CD4-positive, alpha-beta T cell treated with Interleukin-4 for 1 hour (primary cell): ENCODE data around the gene ESR1.

Experiments used
- DNase-seq, 2 donors: peaks; one replicate each; pipeline ENCODE4 v3.0.0-alpha.2; 2020 to 2022

The ESR1 gene

DNA sequence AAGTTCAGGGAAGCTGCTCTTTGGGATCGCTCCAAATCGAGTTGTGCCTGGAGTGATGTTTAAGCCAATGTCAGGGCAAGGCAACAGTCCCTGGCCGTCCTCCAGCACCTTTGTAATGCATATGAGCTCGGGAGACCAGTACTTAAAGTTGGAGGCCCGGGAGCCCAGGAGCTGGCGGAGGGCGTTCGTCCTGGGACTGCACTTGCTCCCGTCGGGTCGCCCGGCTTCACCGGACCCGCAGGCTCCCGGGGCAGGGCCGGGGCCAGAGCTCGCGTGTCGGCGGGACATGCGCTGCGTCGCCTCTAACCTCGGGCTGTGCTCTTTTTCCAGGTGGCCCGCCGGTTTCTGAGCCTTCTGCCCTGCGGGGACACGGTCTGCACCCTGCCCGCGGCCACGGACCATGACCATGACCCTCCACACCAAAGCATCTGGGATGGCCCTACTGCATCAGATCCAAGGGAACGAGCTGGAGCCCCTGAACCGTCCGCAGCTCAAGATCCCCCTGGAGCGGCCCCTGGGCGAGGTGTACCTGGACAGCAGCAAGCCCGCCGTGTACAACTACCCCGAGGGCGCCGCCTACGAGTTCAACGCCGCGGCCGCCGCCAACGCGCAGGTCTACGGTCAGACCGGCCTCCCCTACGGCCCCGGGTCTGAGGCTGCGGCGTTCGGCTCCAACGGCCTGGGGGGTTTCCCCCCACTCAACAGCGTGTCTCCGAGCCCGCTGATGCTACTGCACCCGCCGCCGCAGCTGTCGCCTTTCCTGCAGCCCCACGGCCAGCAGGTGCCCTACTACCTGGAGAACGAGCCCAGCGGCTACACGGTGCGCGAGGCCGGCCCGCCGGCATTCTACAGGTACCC lies at the start of gene ESR1:
Gene ESR1 (plus strand): TSS at position 170 of the 858 bp plus-strand sequence. CDS start 231 bp downstream, at position 401.
- DNase-seq = no peak

DNA sequence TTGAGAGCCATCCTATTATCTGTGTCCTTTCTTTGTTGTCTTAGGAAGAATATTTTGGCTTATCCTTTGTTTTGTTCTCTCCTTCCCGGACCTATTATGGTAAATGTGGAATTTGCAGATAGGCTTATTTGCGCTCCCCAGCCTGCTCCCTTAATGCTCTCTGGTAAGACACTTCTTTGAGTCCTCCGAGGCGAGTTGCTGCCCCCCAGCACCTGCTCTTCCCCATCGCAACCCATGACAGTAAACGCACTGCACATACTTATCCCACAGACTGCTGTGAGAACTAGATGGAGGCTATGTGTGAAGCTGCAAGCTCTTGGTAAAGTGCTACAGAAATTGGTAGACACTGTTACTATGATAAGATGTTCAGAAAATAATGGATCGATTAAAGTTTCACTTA lies 47.0 kb upstream of the ESR1 start:
- no peak for DNase-seq

DNA sequence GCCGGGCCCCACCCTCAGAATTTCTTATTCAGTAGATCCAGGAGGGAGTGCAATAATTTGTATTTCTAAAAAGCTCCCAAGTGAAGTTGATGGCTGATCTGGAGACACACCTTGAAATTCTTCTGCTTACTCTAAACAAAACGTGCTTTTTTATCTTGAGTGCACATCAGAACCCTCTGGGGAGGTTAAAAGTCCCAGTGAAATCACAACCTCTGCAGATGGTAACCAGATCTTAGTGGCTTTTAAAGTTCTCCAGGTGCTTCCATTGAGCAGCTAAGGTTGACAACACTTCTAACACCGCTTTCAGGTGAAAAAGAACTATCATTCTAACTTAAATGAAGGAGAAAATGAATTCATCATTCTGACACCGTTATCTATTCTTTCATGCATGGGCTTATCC lies 45.6 kb upstream of the ESR1 start:
- no peak for DNase-seq

- no peak for DNase-seq
Measured at GRCh38 chr6:151762817-151763216, 44.7 kb upstream of the ESR1 start.

DNA sequence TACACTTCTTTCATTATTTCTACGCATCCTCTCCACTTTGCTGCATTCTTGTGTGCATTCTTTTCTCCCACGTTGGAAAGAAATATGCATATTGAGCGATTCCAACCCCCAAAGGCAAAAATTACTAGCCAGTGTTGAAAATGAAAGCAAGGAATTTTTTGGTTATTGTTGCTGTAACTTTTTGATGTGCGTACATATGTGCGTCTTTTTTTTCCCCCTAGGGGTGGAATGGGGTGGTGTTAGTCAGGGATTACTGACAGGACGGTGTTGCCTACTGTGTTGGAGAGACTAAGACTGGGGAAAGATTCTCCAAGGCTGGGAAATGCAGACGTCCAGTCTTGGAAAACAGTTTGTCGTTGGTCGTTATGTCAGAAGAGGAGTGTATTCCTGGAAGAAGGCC lies 44.2 kb upstream of the ESR1 start:
- DNase-seq = no peak

- peak; percentile 14 to 20 for DNase-seq
Measured at GRCh38 chr6:151763938-151764680, 43.4 kb upstream of the ESR1 start.

DNA sequence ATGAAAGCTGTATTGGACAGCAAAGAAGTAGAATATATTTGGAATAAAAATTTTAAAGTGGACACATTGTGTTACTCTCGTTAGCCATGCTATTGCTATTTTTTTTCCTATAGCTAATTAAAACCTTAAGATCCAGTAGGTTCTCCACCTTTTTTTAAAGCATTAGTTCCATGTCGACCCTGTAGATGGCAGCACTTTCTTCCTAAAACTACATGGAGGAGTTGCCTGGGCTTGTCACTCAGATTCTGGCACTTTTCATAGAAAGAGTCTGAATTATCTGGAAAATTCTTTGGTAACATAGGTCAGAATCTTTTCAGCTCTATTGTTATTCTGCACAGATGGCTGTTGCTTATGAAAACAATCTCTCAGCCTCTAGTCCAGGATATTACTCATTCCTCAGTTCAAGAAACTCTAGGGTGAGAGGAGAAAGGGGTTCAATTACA lies 42.0 kb upstream of the ESR1 start:
- DNase-seq = peak; percentile 23 to 54

GRCh38 chr6:151772446-151772845 lies 35.0 kb upstream of the ESR1 start:
- no peak for DNase-seq

- no peak for DNase-seq
Measured at GRCh38 chr6:151773382-151773781, 34.1 kb upstream of the ESR1 start.

- DNase-seq = no peak
Measured at GRCh38 chr6:151782560-151782959, 24.9 kb upstream of the ESR1 start.

DNA sequence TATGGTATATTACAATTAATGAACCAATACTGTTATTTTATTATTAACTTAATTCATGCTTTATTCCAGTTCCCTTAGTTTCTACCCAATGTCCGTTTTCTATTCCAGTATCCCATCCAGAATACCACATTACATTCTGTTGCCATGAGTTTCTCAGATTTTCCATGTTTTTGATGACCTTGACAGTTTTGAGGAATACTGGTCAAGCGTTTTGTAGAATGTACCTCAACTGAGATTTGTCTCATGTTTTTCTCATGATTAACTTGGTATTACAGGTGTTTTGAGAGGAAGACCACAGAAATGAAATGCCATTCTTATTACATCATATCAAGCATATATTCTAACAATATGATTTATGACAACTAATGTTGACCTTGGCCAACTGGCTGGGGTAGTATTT lies 23.8 kb upstream of the ESR1 start:
- DNase-seq = no peak

GRCh38 chr6:151784441-151785214 lies 22.9 kb upstream of the ESR1 start:
- no peak for DNase-seq

DNA sequence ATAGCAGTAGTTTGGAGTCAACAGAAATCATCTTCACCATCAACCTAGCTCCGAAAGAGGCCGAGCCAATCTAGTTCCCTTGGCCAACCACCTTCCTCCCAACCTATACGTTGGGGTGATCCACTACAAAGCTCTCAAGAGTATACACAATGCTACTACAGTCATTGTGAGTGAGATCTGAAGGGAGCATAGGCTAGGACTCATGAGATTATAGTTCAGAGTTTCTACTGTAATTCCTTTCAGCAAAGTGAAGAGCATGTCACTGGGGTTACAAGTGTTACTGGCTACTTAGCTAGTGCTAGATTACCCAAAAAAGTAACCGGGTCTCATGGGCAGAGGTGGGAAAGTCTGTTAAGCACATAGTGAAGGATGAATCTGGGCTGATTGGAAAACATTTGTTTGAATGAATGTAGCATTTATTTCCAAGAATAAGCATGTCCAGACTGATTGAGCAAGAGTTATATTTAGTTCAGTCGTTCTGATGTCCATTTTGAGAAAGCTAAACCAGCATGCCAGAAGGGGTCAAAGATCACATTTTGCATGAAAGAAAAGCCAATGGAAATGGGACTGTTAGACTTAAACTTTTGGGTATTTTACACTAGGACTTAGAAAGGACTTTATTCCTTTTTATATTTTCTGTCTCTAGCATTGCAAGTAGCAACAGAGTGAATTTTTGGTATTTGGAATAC lies 10.5 kb upstream of the ESR1 start:
- DNase-seq = no peak

GRCh38 chr6:151803743-151804142 lies 3.7 kb upstream of the ESR1 start:
- DNase-seq = no peak

GRCh38 chr6:151804585-151805285 lies 2.7 kb upstream of the ESR1 start:
- no peak for DNase-seq

GRCh38 chr6:151805286-151805840 lies 2.1 kb upstream of the ESR1 start:
- DNase-seq = no peak

DNA sequence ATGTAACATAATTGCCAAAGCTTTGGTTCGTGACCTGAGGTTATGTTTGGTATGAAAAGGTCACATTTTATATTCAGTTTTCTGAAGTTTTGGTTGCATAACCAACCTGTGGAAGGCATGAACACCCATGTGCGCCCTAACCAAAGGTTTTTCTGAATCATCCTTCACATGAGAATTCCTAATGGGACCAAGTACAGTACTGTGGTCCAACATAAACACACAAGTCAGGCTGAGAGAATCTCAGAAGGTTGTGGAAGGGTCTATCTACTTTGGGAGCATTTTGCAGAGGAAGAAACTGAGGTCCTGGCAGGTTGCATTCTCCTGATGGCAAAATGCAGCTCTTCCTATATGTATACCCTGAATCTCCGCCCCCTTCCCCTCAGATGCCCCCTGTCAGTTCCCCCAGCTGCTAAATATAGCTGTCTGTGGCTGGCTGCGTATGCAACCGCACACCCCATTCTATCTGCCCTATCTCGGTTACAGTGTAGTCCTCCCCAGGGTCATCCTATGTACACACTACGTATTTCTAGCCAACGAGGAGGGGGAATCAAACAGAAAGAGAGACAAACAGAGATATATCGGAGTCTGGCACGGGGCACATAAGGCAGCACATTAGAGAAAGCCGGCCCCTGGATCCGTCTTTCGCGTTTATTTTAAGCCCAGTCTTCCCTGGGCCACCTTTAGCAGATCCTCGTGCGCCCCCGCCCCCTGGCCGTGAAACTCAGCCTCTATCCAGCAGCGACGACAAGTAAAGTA lies 547 bp upstream of the ESR1 start:
- no peak for DNase-seq

GRCh38 chr6:151808371-151809241 lies 1.1 kb downstream of the ESR1 start:
- no peak for DNase-seq

DNA sequence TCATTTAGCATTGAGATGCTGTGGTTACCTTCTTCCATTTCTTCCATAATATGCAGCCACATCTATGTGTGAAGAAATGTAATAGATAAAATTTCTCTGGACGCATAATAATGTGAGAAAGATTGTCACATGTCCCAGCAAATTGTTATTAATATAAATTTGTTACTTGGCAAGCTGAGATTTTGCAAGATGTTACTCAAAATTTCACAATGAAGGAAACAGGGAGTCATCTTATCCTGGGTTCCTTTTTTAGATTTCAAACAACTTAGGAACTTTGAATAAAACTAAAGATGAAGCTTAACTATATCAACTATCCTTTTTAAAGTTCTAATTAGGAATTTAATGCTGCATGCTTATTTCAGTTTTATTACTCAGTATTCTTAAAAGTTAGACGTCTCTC lies 3.6 kb downstream of the ESR1 start:
- DNase-seq = no peak

DNA sequence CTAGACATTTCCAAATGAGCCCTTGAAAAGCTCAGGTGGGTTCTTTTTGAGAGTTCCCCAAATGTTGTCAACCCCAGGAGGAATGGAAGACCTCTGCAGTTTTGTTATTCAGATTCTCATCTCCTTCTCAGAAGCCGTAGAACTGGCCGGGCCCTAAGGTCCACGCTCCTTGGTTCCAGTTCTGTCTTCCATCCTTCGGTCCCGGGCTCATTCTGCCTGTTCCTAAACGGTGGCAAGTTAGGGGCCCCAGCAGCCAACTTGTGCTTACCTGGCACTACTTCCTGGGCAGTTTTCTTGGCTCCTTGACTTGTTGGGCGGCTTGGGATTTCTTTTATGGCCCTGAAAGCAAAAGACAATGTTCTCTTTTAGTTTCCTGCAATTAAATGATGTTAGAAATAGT lies 6.4 kb downstream of the ESR1 start:
- DNase-seq = no peak
